GM19463 (cell line): ENCODE results near the gene SCN1B.

Source experiments
- ATAC-seq: cut with Tn5 transposase; IDR thresholded peaks from one replicate; pipeline ENCODE4 v1.9.1; 2021; ENCODE audit warnings: mild to moderate bottlenecking, moderate library complexity; ENCODE audit not compliant: unreplicated experiment

Gene SCN1B

DNA sequence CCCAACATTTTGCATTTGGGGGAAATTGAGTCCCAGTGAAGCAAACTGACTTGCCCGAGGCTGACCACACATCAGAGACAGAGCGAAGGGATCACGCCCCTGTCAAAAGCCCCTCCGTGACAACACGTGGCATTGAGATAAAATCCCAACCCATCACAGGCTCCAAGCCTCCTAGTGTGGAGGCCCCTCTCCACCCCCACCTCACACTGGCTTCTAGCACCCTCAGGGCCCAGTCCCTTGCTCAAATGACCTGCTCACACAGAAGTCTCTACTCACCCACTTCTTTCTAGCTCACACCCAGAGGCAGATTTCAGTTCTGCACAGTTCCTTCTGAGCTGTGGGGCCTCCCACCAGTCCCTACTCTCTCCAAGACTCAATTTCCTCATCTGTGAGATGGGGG, 21.5 kb downstream of the SCN1B start:
- no peak for ATAC-seq

DNA sequence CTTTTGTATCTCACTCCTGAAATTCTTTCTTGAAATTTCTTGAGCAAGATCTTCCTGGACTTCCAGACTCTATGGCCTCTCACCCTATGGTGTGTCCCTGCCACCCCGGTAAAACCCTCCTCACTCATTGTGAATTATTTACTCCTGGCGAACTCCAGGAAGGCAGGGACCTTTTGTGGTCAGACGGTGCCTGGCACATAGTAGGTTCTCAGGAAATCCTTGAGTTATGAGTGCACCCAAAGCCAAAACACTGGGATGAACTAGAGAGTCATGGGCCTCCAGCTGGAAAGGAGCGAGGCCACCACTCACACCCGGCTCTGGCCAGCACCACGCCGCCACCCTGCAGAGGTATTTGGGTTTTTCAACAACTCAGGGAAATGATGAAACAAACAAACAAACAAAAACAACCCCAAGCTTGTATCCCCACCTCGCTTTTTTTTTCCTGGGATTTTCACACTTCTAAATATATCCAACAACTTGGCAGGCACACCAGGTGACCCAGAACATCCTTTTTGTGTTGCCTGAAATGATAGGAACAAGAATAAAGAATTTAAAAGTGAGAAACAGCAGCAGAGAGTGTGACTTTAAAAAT, 22.4 kb downstream of the SCN1B start:
- ATAC-seq, result no peak

DNA sequence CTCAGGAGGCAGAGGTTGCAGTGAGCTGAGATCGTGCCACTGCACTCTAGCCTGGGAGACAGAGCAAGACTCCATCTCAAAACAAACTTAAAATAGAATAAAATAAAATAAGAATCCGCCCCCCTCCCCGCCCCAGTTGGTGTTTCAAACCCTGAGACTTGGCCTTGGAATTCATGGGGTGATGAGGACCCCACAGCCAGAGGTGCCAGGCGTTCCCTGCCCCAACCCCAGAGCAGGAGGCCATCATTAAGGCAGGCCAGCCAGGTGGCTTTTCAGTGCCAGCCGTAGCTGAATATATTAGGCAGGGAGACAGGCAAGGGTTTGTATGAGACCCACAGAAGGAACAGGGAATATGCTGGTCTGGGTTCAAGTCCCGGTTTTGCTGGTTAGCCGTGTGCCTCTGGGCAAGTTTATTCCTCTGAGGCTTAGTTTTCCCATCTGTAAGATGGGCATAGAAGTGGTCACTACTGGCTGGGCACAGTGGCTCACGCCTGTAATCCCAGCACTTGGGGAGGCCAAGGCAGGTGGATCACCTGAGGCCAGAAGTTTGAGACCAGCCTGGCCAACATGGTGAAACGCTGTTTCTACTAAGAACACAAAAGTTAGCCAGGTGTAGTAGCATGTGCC, 23.5 kb downstream of the SCN1B start:
- no peak for ATAC-seq

DNA sequence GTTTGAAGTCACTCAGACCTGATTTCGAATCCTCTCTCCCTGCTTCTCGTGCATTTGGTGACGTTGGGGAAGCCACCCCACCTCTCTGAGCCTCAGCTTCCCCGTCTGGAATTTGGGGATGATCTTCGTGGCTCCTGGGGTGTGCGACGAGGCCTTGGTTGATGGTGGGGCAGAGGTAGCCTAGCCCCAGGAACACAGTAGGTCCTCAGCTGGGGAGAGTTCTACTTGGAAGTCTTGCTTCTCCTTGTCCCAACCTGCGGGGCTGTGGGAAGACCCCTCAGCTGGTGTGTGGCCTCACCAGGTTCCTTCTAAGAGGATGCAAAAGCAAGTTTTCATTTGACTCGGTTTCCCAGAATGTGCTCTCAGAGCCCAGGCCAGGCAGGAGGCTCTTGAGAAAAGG, 24.4 kb downstream of the SCN1B start:
- ATAC-seq, result no peak

DNA sequence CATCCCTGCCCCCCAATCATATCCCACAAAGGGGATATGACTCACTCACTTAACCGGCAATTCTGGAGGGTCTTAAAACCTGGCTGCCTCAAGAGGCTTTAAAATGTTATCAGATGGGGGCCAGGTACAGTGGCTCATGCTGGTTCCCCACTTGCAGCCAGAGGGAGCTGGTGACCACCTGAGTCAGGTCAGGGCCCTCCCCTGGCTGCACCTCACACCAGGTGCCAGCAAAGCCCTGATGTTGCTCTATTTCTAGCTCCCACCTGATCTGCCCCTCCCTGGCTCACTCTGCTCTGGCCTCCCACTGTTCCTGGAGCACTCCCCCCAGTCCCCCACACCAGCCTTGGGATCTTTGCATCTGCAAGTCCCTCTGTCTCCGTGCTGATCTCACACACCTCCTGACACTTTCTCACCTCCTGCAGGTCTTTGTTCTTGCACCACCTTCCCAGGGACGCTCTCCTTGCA, 25.5 kb downstream of the SCN1B start:
- no peak for ATAC-seq

DNA sequence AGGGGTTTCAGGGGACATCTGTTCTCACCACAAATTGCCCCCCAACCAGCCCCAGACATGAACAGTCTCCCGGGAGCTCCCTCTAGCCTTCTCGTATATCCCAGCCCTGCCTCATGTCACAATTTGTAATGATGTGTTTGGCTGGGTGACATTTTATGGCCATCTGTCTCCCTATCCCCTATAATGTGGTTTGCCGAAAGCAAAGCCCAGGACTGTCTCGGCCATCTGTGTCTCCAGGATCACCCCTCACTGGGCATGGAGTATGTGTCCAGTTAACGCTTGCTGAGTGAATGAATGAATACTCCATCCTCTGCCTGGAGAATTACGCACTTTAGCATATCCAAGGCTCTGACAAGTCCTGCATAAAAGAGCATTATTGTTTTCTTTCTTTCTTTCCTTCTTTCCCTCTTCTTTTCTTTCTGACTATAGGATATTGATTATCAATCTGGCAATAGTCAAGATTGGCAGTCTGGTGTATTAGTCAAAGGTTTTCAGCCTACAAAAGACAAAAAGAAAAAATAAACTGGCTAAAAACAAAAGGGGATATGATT, 26.3 kb downstream of the SCN1B start:
- no peak for ATAC-seq

DNA sequence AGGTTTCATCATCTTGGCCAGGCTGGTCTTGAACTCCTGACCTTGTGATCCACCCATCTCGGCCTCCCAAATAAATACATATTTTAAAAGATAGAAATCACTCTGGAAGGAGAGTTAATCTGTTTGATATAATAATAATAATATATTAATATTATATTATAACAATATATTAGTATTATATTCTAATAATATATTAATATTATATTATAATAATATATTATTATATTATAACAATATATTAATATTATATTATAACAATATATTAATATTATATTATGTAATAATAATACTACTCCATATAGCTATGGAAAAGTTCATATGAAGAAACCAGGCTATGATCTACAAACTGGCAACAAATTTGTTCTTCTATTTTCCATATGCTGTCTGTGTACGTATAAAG, 28.1 kb downstream of the SCN1B start:
- no peak for ATAC-seq

DNA sequence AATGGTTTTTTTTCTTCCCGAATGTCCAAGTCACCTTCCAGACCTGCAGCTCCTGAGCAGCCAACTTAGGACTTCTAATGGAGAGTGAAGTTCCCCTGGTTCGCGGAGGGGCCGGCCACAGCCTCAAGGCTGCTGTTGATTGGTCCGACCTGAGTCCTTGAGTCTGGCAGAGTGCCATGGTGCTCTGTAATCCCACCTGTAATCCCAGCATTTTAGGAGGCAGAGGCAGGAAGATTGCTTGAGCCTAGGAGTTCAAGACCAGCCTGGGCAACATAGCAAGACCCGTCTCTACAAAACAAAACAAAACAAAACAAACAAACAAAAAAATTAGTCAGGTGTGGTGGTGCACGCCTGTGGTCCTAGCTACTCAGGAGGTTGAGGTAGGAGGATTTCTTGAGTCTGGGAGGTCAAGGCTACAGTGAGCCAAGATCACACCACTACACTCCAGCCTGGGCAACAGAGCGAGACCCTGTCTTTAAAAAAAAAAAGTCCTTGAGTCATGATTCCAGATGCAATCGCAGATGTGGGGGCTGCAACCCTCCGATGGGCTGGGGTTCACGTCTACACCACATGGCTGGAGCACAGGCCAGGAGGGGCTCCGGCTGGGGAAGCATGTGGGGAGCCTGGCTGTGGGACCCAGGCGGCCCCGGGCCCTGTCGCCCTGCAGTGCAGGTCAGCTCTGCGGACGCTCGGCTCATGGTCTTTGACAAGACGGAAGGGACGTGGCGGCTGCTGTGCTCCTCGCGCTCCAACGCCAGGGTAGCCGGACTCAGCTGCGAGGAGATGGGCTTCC, 28.9 kb downstream of the SCN1B start:
- no peak for ATAC-seq

DNA sequence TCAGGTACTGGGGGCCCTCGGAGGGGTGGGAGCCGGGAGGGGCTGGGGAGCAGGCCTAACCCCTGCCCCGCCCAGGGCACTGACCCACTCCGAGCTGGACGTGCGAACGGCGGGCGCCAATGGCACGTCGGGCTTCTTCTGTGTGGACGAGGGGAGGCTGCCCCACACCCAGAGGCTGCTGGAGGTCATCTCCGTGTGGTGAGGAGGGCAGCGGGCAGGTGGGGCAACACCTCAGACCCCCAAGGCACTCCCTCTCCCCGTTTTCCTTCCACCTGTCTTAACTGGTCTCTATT, 29.5 kb downstream of the SCN1B start:
- ATAC-seq, result no peak

DNA sequence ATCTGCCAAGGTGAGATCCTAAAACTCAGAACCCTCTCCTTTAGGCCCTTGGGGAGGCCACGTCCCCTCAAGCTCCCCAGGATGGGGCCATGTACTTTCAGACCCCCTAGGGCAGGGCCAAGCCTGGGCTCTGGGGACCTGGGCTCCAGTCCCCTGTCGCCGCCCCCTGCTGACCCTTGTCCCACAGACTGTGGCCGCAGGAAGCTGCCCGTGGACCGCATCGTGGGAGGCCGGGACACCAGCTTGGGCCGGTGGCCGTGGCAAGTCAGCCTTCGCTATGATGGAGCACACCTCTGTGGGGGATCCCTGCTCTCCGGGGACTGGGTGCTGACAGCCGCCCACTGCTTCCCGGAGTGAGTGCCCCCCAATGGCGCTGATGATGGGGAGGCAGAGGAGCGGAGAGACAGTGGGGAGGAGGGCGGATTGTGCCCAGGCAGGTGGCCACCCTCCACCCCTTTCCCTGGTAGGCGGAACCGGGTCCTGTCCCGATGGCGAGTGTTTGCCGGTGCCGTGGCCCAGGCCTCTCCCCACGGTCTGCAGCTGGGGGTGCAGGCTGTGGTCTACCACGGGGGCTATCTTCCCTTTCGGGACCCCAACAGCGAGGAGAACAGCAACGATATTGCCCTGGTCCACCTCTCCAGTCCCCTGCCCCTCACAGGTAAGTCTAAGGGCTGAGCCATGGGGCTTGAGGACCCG, 30.0 kb downstream of the SCN1B start:
- no peak for ATAC-seq

DNA sequence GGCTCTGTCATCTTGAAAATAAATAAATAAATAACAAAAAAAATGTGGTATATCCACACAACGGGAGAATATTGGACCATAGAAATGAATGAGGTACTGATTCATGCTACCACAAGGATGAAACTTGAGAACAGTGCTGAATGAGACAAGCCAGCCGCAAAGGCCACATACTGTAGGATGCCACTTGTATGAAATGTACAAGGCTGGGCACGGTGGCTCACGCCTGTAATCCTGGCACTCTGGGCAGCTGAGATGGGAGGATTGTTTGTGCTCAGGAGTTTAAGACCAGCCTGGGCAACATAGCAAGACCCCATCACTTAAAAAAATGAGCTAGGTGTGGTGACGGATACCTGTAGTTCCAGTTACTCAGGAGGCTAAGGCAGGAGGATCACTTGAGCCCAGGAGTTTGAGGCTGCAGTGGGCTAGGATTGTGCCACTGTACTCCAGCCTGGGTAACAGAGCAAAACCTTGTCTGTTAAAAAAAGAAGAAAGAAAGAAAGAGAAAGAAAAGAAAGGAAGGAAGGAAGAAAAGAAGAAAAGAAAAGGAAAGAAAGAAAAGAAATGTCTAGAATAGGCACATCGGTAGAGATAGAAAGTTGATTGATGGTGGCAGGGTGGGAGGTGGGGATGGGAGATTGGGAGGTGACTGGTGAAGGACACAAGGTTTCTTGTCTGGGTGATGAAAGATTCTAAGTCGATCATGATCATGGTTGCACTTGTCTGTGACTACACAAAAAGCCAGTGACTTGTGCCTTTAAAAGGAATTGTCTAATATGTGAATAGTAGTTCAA, 31.5 kb downstream of the SCN1B start:
- no peak for ATAC-seq

DNA sequence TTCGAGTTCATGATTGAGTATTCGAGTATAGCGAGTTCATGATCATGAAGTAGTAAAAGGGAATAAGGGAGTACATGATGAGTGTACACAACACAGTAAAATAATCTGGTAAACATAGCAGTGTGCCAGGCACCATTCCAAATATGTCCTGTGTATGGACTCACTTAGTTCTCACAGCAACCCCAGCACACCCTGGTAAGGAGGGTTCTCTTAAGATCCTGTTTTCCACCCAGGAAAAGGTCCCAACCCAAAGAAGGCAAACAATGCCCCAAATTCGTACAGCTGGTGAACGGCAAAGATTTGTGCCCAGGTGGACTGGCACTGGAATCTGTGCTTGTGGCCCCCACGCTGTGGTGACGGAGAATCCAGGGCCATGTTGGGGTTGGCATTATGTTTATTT, 32.7 kb downstream of the SCN1B start:
- no peak for ATAC-seq

DNA sequence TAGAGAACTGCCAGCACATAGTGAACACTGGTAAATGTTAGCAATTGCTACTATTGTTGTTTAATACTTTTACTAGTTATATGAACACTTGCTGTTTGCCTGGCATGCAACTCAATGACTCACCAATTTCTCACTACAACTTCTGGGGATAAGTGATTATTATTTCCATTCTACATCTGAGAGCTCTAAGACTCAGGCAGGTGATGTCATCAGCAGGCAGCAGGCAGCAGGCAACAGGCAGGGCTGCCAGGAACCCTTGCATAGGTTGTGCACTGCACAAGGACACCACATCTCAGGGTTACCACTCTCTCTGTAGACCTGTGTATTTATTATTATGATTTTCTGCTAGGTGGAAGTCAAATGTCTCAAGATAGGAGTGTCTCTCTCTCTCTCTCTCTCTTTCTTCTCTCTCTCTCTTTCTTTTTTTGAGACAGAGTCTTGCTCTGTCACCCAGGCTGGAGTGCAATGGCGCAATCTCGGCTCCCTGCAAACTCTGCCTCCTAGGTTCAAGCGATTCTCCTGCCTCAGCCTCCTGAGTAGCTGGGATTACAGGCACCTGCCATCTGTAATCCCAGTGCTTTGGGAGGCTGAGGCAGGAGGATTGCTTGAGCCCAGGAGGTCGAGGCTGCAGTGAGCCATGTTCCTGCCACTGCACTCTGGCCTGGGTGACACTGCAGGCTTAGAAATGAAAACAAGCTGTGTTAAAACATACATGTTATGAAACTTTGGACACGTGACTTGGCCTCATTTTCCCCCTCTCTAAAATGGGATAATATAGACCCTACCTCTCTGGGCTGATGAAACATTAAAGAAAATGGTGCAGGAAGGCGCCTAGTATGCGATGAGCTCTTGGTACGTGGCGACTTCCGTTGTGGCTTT, 33.9 kb downstream of the SCN1B start:
- no peak for ATAC-seq

DNA sequence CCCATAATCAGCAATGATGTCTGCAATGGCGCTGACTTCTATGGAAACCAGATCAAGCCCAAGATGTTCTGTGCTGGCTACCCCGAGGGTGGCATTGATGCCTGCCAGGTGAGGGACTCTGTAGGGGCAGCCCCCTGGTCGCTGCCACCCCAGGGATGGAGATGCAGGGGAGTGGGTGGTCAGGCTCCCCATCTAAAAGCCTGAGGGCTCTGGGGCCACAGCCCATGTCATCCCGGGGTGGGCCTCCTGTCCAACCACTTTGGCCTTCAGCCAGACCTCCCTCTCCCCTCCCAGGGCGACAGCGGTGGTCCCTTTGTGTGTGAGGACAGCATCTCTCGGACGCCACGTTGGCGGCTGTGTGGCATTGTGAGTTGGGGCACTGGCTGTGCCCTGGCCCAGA, 35.3 kb downstream of the SCN1B start:
- no peak for ATAC-seq

DNA sequence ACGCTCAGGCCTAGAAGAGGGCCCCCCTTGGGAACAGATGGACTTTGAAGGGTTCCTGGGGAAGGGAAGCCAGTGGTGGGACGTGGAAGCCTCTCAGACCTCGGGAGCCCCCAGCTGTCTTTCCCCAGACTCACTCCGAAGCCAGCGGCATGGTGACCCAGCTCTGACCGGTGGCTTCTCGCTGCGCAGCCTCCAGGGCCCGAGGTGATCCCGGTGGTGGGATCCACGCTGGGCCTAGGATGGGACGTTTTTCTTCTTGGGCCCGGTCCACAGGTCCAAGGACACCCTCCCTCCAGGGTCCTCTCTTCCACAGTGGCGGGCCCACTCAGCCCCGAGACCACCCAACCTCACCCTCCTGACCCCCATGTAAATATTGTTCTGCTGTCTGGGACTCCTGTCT, 35.9 kb downstream of the SCN1B start:
- no peak for ATAC-seq

DNA sequence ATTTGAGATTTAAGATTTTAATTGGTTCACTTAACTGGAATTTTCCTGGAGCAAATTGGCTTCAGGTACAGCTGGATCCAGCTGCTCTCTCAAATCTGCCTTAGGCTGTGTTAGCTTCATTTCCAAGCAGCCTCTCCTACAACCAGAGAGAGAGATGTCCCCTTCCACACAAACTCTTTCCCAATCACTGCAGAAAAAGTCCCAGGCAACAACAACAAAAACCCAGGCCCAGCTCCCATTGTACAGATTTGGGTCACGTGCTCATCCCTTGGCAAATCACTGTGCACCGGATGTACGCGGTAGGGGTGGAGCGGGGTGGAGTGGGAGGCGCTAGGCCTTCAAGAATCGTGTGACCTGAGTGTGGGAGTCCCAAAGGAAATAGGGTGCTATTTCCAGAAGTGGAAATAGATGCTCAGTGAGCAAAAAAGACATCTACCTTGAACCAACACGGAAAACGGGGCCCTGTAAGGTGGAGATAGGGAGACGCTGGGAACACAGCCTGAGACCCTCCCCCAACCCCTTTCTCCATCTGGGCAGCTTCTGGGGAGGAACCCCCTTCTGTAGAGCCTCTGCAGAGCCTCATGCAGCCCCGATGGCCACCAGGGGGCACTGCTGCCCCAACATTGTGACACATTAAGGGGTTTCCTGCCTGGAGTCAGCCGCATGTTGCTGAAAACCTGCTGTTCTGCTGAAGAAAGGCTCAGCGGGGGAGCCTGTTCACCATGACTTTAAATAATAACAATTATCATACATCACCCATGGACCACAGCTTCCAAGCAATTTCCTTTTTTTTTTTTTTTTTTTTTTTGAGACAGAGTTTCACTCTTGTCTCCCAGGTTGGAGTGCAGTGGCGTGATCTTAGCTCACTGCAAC, 36.7 kb downstream of the SCN1B start:
- ATAC-seq, result no peak

DNA sequence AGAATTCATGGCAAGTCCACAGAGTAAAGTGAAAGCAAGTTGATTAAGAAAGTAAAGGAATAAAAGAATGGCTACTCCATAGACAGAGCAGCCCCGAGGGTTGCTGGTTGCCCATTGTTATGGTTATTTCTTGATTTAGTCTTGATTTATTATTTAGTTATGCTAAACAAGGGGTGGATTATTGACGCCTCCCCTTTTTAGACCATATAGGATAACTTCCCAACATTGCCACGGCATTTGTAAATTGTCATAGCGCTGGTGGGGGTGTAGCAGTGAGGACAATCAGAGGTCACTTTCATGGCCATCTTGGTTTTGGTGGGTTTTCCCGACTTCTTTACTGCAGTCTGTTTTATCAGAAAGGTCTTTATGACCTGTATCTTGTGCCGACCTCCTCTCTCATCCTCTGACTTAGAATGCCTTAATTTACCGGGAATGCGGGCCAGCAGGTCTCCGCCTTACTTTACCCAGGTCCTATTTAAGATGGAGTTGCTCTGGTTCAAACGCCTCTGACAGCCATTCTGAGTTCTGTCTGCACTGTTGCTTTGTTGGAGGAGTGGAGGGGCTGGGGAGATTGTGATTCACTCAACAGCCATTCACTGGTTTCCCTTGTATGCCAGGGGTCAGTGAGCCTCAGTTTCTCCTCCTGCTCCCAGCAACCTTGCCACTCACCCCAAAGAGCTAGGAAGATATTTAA, 38.8 kb downstream of the SCN1B start:
- no peak for ATAC-seq

DNA sequence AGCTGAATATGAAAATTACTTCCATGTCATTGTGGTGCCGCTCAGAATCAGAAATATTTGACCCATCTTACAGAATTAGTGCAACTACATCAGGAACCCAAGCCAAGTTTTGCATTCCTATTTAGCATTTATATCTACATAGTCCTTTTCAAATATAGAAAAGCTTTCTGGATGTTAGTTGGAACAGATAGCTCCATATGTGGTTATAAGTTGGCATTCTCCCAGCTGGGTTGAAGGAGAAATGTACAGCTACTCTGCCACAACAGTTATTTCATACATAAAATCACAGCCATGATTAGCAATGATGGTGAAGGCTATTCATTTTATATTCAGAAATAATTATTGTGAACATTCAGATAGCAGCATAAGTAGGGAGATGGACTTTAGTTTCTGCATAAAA, 39.4 kb downstream of the SCN1B start:
- ATAC-seq, result no peak
